ENCODE measurements around the gene ERMAP.

GRCh38 chr1:42786097-42786496, 30.8 kb upstream of the ERMAP start:
- TF ChIP-seq POLR2A (IDR thresholded peaks at IDR 0.05; ENCODE audit: low read depth, low read length) (no peak), TAF1 (IDR thresholded peaks at IDR 0.05; ENCODE audit: low read depth, low read length) (no peak), POLR2AphosphoS5 (IDR thresholded peaks at IDR 0.05; ENCODE audit: low read depth, low read length) (no peak)
